DMS79 (cell line): ENCODE results near the gene KIAA0319L.
A peak's percentile ranks its signal among the peaks of the same experiment; 100 is the strongest.

ENCODE experiments used
- DNase-seq: peaks from one replicate; lab custom pipeline; 2025; lab: John Stamatoyannopoulos, UW

KIAA0319L gene

GRCh38 chr1:35536556-35537162 is 20.5 kb downstream of the KIAA0319L start:
- no peak for DNase-seq

- no peak for DNase-seq
Measured at GRCh38 chr1:35535243-35535642, 22.0 kb downstream of the KIAA0319L start.

- DNase-seq: no peak
Measured at GRCh38 chr1:35533586-35533985, 23.6 kb downstream of the KIAA0319L start.

GRCh38 chr1:35532497-35533223 is 24.5 kb downstream of the KIAA0319L start:
- no peak for DNase-seq

- no peak for DNase-seq
Measured at GRCh38 chr1:35531368-35531767, 25.8 kb downstream of the KIAA0319L start.

- no peak for DNase-seq
Measured at GRCh38 chr1:35530946-35531345, 26.3 kb downstream of the KIAA0319L start.

- no peak for DNase-seq
Measured at GRCh38 chr1:35530168-35530567, 27.0 kb downstream of the KIAA0319L start.

- peak; percentile 8 for DNase-seq
Measured at GRCh38 chr1:35524106-35524505, 33.1 kb downstream of the KIAA0319L start.

- DNase-seq: no peak
Measured at GRCh38 chr1:35519432-35519831, 37.8 kb downstream of the KIAA0319L start.

GRCh38 chr1:35518183-35518582 is 39.0 kb downstream of the KIAA0319L start:
- DNase-seq: no peak

- DNase-seq: no peak
Measured at GRCh38 chr1:35511305-35511704, 45.9 kb downstream of the KIAA0319L start.

GRCh38 chr1:35509558-35509957 is 47.6 kb downstream of the KIAA0319L start:
- DNase-seq: no peak

- DNase-seq: no peak
Measured at GRCh38 chr1:35507947-35508346, 49.3 kb downstream of the KIAA0319L start.

GRCh38 chr1:35506960-35507912 is 50.0 kb downstream of the KIAA0319L start:
- DNase-seq: no peak

GRCh38 chr1:35505911-35506798 is 51.0 kb downstream of the KIAA0319L start:
- peak; percentile 91 for DNase-seq

GRCh38 chr1:35502242-35502641 is 55.0 kb downstream of the KIAA0319L start:
- no peak for DNase-seq

GRCh38 chr1:35500439-35500838 is 56.8 kb downstream of the KIAA0319L start:
- no peak for DNase-seq

- no peak for DNase-seq
Measured at GRCh38 chr1:35499652-35500176, 57.5 kb downstream of the KIAA0319L start.

GRCh38 chr1:35499231-35499630 is 58.0 kb downstream of the KIAA0319L start:
- DNase-seq: no peak

GRCh38 chr1:35497571-35497970 is 59.6 kb downstream of the KIAA0319L start:
- no peak for DNase-seq

GRCh38 chr1:35490250-35490649 is 67.0 kb downstream of the KIAA0319L start:
- DNase-seq: no peak
